Pancreas (tissue), 10 donors: Measurements from ENCODE around the gene OR4D6. TPM values are rescaled to one million over a fixed set of nuclear protein-coding genes. Genes with fewer than 3 reads are reported as not detected.

Experiments used
- ATAC-seq, 4 donors: fragments of 200-7000 bp; cut with Tn5 transposase; one replicate each; pipeline versions ENCODE4 v1.8.0 to v1.9.1; 2020; ENCODE audit warnings: mild to moderate bottlenecking in 4 of 4, moderate library complexity in 4 of 4
- DNase-seq, 6 donors: peaks; one replicate each; pipeline ENCODE4 v3.0.0-alpha.2; 2020
- FAIRE-seq: peaks from 2 replicates; lab custom pipeline; 2012; peaks lifted over from hg19 to GRCh38; lab: Jason Lieb, UNC
- H3K27ac ChIP-seq, 4 donors: fragments of 200-600 bp; sonication (generic); 1 replicate in 3 of 4; 2 replicates in 1 of 4; pipeline versions ENCODE4 v1.5.0 to v1.8.0; 2020
- H3K27me3 ChIP-seq, 4 donors: fragments of 200-600 bp; one replicate each; pipeline ENCODE4 v1.8.0; 2021
- H3K36me3 ChIP-seq, 3 donors: fragments of 200-600 bp; sonication (generic) in 1 of 3; one replicate each; pipeline versions ENCODE4 v1.5.0 to v1.8.0; 2020 to 2021
- H3K4me1 ChIP-seq, 3 donors: fragments of 200-600 bp; one replicate each; pipeline ENCODE4 v1.8.0; 2021
- H3K4me3 ChIP-seq, 4 donors: fragments of 200-600 bp; sonication (generic) in 2 of 4; one replicate each; pipeline versions ENCODE4 v1.5.0 to v1.8.0; 2020 to 2021
- H3K9me3 ChIP-seq, 4 donors: fragments of 200-600 bp; one replicate each; pipeline ENCODE4 v1.8.0; 2021
- CTCF ChIP-seq, 4 donors: fragments of 200-600 bp; sonication (generic) in 3 of 4; IDR thresholded peaks; one replicate each; pipeline versions ENCODE4 v1.5.0 to v1.8.0; 2021; ENCODE audit warnings: antibody characterized with exemption in 4 of 4
- WGBS, 2 donors: extraction: QIAGEN DNeasy Blood & Tissue Kit; methylation state at CpG; one replicate each; pipeline ENCODE4 v1.1.7; 2013; 5-methylcytosine and 5-hydroxymethylcytosine counted together
- intact Hi-C, 3 donors: fragments of 100-400 bp; cut with DNase I; formaldehyde crosslinking; loops; one replicate each; pipeline versions ENCODE4 v1.11.1 to v1.14.2; 2022
- polyA plus RNA-seq, 2 donors: library from polyadenylated mRNA; stranded (reverse); fragments of 200-250 nt; gene quantifications; one replicate each; pipeline ENCODE4 v1.2.3, GENCODE V29; 2013
- total RNA-seq, 6 donors: library from RNA; stranded (reverse); fragmentation: NEBNext Ultra II Directional in 4 of 6; extraction: Animal tissue kit (Norgen Biotek cat#: 25700) in 4 of 6; gene quantifications; one replicate each; pipeline versions ENCODE4 v1.2.1 to v1.2.4, GENCODE V29; 2021 to 2023
- donor health status: healthy with polysubstance abuse.
- donor health status: DM: no; HTN: no; CAD: no; lungs with moderate emphysema.
- donor health status: DM: no; HTN: no; CAD: no.
- donor health status: control.
- donor health status: control.
- donor health status: Bipolar disorder and iron deficiency.
- donor health status: DM: yes; HTN: yes; CAD: no.
- donor health status: DM: no; HTN: no; CAD: no.
- donor health status: DM: no; HTN: no; CAD: no.
- donor health status: DM: yes; HTN: yes; CAD: no.

OR4D6 gene
- total and polyA plus RNA-seq, 8 donors = not detected

- FAIRE-seq (no peak), ATAC-seq (no peak), DNase-seq (no peak)
- 82 to 88% methylated on average over 3 of the region's 3 CpGs for WGBS, 2 donors
- Histone ChIP-seq H3K27me3 (no peaks in the 10 kb centered on the region), H3K4me3 (no peak overlapping the region), H3K27ac (no peak overlapping the region), H3K36me3 (no peaks in the 10 kb centered on the region), H3K9me3 (no peaks in the 10 kb centered on the region), H3K4me1 (no peaks in the 10 kb centered on the region)
- no peak for TF ChIP-seq CTCF (IDR thresholded peaks at IDR 0.05)
- intact Hi-C loops = no loop called here
Observed at GRCh38 chr11:59459916-59460315, 3.2 kb downstream of the OR4D6 start.

GRCh38 chr11:59463190-59463641 lies 6.5 kb downstream of the OR4D6 start:
- no peak for TF ChIP-seq CTCF (IDR thresholded peaks at IDR 0.05)
- no peak overlapping the region for H3K27ac ChIP-seq
- H3K4me1 ChIP-seq = no peaks in the 10 kb centered on the region
- H3K9me3 ChIP-seq = no peaks in the 10 kb centered on the region
- H3K4me3 ChIP-seq = no peak overlapping the region
- H3K36me3 ChIP-seq = no peaks in the 10 kb centered on the region
- DNase-seq (no peak), ATAC-seq (no peak), FAIRE-seq (no peak)
- H3K27me3 ChIP-seq = no peaks in the 10 kb centered on the region
- intact Hi-C loops = no loop called here
- 35 to 41% methylated on average over 5 of the region's 5 CpGs for WGBS, 2 donors

- no peak for FAIRE-seq
- H3K27me3 ChIP-seq = no peaks in the 10 kb centered on the region
- no peak for ATAC-seq
- no peaks in the 10 kb centered on the region for H3K36me3 ChIP-seq
- H3K4me3 ChIP-seq = no peak within 1 kb of the TSS
- intact Hi-C loops = no loop called here
- H3K27ac ChIP-seq = no peak within 1 kb of the TSS
- no peak for TF ChIP-seq CTCF (IDR thresholded peaks at IDR 0.05)
- no peaks in the 10 kb centered on the region for H3K4me1 ChIP-seq
- no peaks in the 10 kb centered on the region for H3K9me3 ChIP-seq
- no peak for DNase-seq
Observed at GRCh38 chr11:59473015-59473414, 16.3 kb downstream of the OR4D6 start, which contains the start of gene OR4D10. TSS of gene OR4D10 (plus strand) at chr11:59473315. CDS start at chr11:59477430, 4,115 bp downstream.

GRCh38 chr11:59475176-59475575 lies 18.4 kb downstream of the OR4D6 start:
- Histone ChIP-seq H3K4me3 (no peak overlapping the region), H3K4me1 (no peaks in the 10 kb centered on the region), H3K9me3 (no peaks in the 10 kb centered on the region), H3K36me3 (no peaks in the 10 kb centered on the region), H3K27me3 (no peaks in the 10 kb centered on the region), H3K27ac (no peak overlapping the region)
- FAIRE-seq (no peak), ATAC-seq (no peak), DNase-seq (no peak)
- 62 to 65% methylated on average over 9 of the region's 9 CpGs for WGBS, 2 donors
- no peak for TF ChIP-seq CTCF (IDR thresholded peaks at IDR 0.05)
- intact Hi-C loops = no loop called here

GRCh38 chr11:59479906-59480305 lies 23.1 kb downstream of the OR4D6 start:
- TF ChIP-seq CTCF (IDR thresholded peaks at IDR 0.05) = no peak
- H3K27ac ChIP-seq = no peak overlapping the region
- no peaks in the 10 kb centered on the region for H3K27me3 ChIP-seq
- H3K4me1 ChIP-seq = peaks cover 0 to 4% (median 0%) of the 10 kb centered on the region in 3 donors
- H3K36me3 ChIP-seq = no peaks in the 10 kb centered on the region
- ATAC-seq (no peak), DNase-seq (no peak), FAIRE-seq (no peak)
- no peaks in the 10 kb centered on the region for H3K9me3 ChIP-seq
- intact Hi-C loops = no loop called here
- no peak overlapping the region for H3K4me3 ChIP-seq
